GM19023 (cell line): ENCODE results near the gene CSGALNACT2.

ENCODE experiments used
- ATAC-seq: cut with Tn5 transposase; IDR thresholded peaks from one replicate; pipeline ENCODE4 v1.9.1; 2021; ENCODE audit warnings: mild to moderate bottlenecking, moderate library complexity; ENCODE audit not compliant: unreplicated experiment

The CSGALNACT2 gene

GRCh38 chr10:43225004-43225786 is 87.0 kb downstream of the CSGALNACT2 start:
- ATAC-seq = no peak

GRCh38 chr10:43225787-43226153 is 87.5 kb downstream of the CSGALNACT2 start:
- ATAC-seq = no peak

- ATAC-seq = no peak
Observed at GRCh38 chr10:43226441-43226840, 88.2 kb downstream of the CSGALNACT2 start.

GRCh38 chr10:43226851-43227845 is 88.9 kb downstream of the CSGALNACT2 start:
- ATAC-seq = no peak

GRCh38 chr10:43227911-43228782 is 89.9 kb downstream of the CSGALNACT2 start:
- no peak for ATAC-seq

- no peak for ATAC-seq
Observed at GRCh38 chr10:43228783-43229207, 90.5 kb downstream of the CSGALNACT2 start.

GRCh38 chr10:43229208-43230061 is 91.2 kb downstream of the CSGALNACT2 start:
- no peak for ATAC-seq

- no peak for ATAC-seq
Observed at GRCh38 chr10:43230101-43230908, 92.1 kb downstream of the CSGALNACT2 start.

- no peak for ATAC-seq
Observed at GRCh38 chr10:43230909-43231522, 92.8 kb downstream of the CSGALNACT2 start.

GRCh38 chr10:43231523-43232078 is 93.4 kb downstream of the CSGALNACT2 start:
- ATAC-seq = no peak

GRCh38 chr10:43233601-43234430 is 95.6 kb downstream of the CSGALNACT2 start:
- no peak for ATAC-seq

GRCh38 chr10:43234471-43235041 is 96.3 kb downstream of the CSGALNACT2 start:
- ATAC-seq = no peak
